Stomach (tissue), 9 donors: ENCODE results near the gene ORAI3. TPM values are rescaled to one million over a fixed set of nuclear protein-coding genes. Genes with fewer than 3 reads are reported as not detected.

Experiments used
- DNase-seq, 2 donors: peaks; one replicate each; pipeline versions ENCODE4 v3.0.0 to v3.0.0-alpha.2; 2013 to 2019
- H3K27ac ChIP-seq, 5 donors: fragments of 200-600 bp in 4 of 5; sonication (generic) in 4 of 5; one replicate each; pipeline ENCODE4 v1.5.1; 2013 to 2019; ENCODE audit warnings: mild to moderate bottlenecking in 1 of 5, moderate library complexity in 1 of 5
- H3K27me3 ChIP-seq, 3 donors: fragments of 200-600 bp; sonication (generic); one replicate each; pipeline ENCODE4 v1.5.1; 2017 to 2019; ENCODE audit warnings: mixed run types in 1 of 3
- H3K36me3 ChIP-seq, 4 donors: fragments of 200-600 bp; sonication (generic); 1 replicate in 3 of 4; 2 replicates in 1 of 4; pipeline ENCODE4 v1.5.1; 2016 to 2019
- H3K4me1 ChIP-seq, 4 donors: fragments of 200-600 bp; sonication (generic); one replicate each; pipeline ENCODE4 v1.5.1; 2016 to 2019
- H3K4me3 ChIP-seq, 4 donors: fragments of 200-600 bp; sonication (generic) in 3 of 4; one replicate each; pipeline ENCODE4 v1.5.1; 2016 to 2019; ENCODE audit warnings: mild to moderate bottlenecking in 1 of 4
- H3K9me3 ChIP-seq, 4 donors: fragments of 200-600 bp; sonication (generic); one replicate each; pipeline ENCODE4 v1.5.1; 2016 to 2019
- CTCF ChIP-seq, 7 experiments: fragments of 450-650 bp in 4 of 7; fragments of 200-600 bp in 3 of 7; sonication (generic) in 3 of 7; IDR thresholded peaks; one replicate each; pipeline ENCODE4 v1.5.1; 2016 to 2019; ENCODE audit warnings: antibody characterized with exemption in 7 of 7, control low read depth in 2 of 7, mild to moderate bottlenecking in 1 of 7
- EP300 ChIP-seq: sonication (generic); formaldehyde crosslinking; IDR thresholded peaks from one replicate; pipeline ENCODE4 v1.6.1; 2017; ENCODE audit warnings: antibody characterized with exemption
- POLR2A ChIP-seq, 4 donors: fragments of 450-650 bp; IDR thresholded peaks; one replicate each; pipeline ENCODE4 v1.6.1; 2016; ENCODE audit warnings: antibody characterized with exemption in 4 of 4, control low read depth in 2 of 4, mild to moderate bottlenecking in 1 of 4, moderate library complexity in 1 of 4
- POLR2AphosphoS5 ChIP-seq, 3 donors: sonication (generic); formaldehyde crosslinking; IDR thresholded peaks; one replicate each; pipeline ENCODE4 v1.6.1; 2016; ENCODE audit warnings: antibody characterized with exemption in 3 of 3
- WGBS, 5 donors: extraction: QIAGEN DNeasy Blood & Tissue Kit in 3 of 5; methylation state at CpG; one replicate each; pipeline versions ENCODE4 v1.1.5 to v1.1.7; 2013 to 2018; 5-methylcytosine and 5-hydroxymethylcytosine counted together
- intact Hi-C: fragments of 100-400 bp; cut with DNase I; formaldehyde crosslinking; loops from one replicate; pipeline ENCODE4 v1.15.1; 2023; ENCODE audit warnings: low total_unique reads
- polyA plus RNA-seq, 3 donors: library from polyadenylated mRNA; stranded (reverse); fragments of 200-250 nt; gene quantifications; one replicate each; pipeline ENCODE4 v1.2.3, GENCODE V29; 2013
- total RNA-seq, 5 donors: library from RNA; depleted of rRNA; stranded (reverse); fragments of >200 nt; gene quantifications; one replicate each; pipeline versions ENCODE4 v1.1.0 to v1.2.3, GENCODE V29; 2014 to 2016
- donor health status: healthy with polysubstance abuse.
- donor health status: Bipolar disorder and iron deficiency.
- donor health status: healthy.

Gene ORAI3
- total and polyA plus RNA-seq, 8 donors = 6.7 to 26.0 (median 10.5) TPM; not detected in 1

GRCh38 chr16:30979170-30980022 is 30.5 kb downstream of the ORAI3 start:
- Histone ChIP-seq H3K9me3 (no peaks in the 10 kb centered on the region), H3K27me3 (no peaks in the 10 kb centered on the region), H3K27ac (no peak overlapping the region), H3K4me3 (no peak overlapping the region), H3K36me3 (peaks cover 64 to 100% (median 100%) of the 10 kb centered on the region in 4 donors), H3K4me1 (no peaks in the 10 kb centered on the region)
- TF ChIP-seq CTCF (IDR thresholded peaks at IDR 0.05) = no peak
- TF ChIP-seq POLR2AphosphoS5 (IDR thresholded peaks at IDR 0.05) = no peak
- no peak for TF ChIP-seq EP300
- TF ChIP-seq POLR2A (IDR thresholded peaks at IDR 0.05) = no peak
- WGBS, 5 donors = 93 to 95% (median 94%) methylated on average over 36 to 62 of the region's 62 CpGs
- intact Hi-C loops = loop anchor here (5.0 kb wide), 1 partner anchor 463 kb away; the partner anchor contains the start of gene ZNF843
- no peak for DNase-seq

- TF ChIP-seq CTCF (IDR thresholded peaks at IDR 0.05) = no peak
- TF ChIP-seq EP300 = no peak
- TF ChIP-seq POLR2A (IDR thresholded peaks at IDR 0.05) = no peak
- no peak for TF ChIP-seq POLR2AphosphoS5 (IDR thresholded peaks at IDR 0.05)
- Histone ChIP-seq H3K9me3 (no peaks in the 10 kb centered on the region), H3K27me3 (no peaks in the 10 kb centered on the region), H3K4me1 (peaks cover under 1 to 5% (median 3%) of the 10 kb centered on the region in 4 donors), H3K27ac (no peak overlapping the region), H3K4me3 (no peak overlapping the region), H3K36me3 (peaks cover 59 to 99% (median 98%) of the 10 kb centered on the region in 4 donors)
- intact Hi-C loops = loop anchor here (5.0 kb wide), 1 partner anchor 462 kb away; the partner anchor contains the start of gene ZNF843
- DNase-seq = no peak
- WGBS, 5 donors = 89 to 95% (median 91%) methylated on average over 11 to 15 of the region's 15 CpGs
These were observed 31.1 kb downstream of the ORAI3 start for GRCh38 chr16:30980023-30980371.

GRCh38 chr16:30980434-30980833 is 31.6 kb downstream of the ORAI3 start:
- H3K4me3 ChIP-seq = no peak overlapping the region
- no peak for DNase-seq
- no peak overlapping the region for H3K27ac ChIP-seq
- H3K9me3 ChIP-seq = no peaks in the 10 kb centered on the region
- no peak for TF ChIP-seq CTCF (IDR thresholded peaks at IDR 0.05)
- no peak for TF ChIP-seq EP300
- TF ChIP-seq POLR2A (IDR thresholded peaks at IDR 0.05) = no peak
- TF ChIP-seq POLR2AphosphoS5 (IDR thresholded peaks at IDR 0.05) = no peak
- intact Hi-C loops = loop anchor here (5.0 kb wide), 1 partner anchor 462 kb away; the partner anchor contains the start of gene ZNF843
- 76 to 86% (median 83%) methylated on average over 21 to 29 of the region's 29 CpGs for WGBS, 5 donors
- no peaks in the 10 kb centered on the region for H3K27me3 ChIP-seq
- peaks cover 58 to 95% (median 94%) of the 10 kb centered on the region in 4 donors for H3K36me3 ChIP-seq
- H3K4me1 ChIP-seq = peaks cover 5 to 10% (median 8%) of the 10 kb centered on the region in 4 donors

GRCh38 chr16:30980959-30981358 is 32.1 kb downstream of the ORAI3 start:
- Histone ChIP-seq H3K27me3 (no peaks in the 10 kb centered on the region), H3K4me3 (no peak overlapping the region), H3K27ac (no peak overlapping the region), H3K9me3 (no peaks in the 10 kb centered on the region), H3K36me3 (peaks cover 57 to 89% (median 89%) of the 10 kb centered on the region in 4 donors), H3K4me1 (peaks cover 10 to 15% (median 13%) of the 10 kb centered on the region in 4 donors)
- TF ChIP-seq EP300 (no peak), POLR2AphosphoS5 (IDR thresholded peaks at IDR 0.05) (no peak), POLR2A (IDR thresholded peaks at IDR 0.05) (no peak), CTCF (IDR thresholded peaks at IDR 0.05) (no peak)
- 89 to 97% (median 96%) methylated on average over 14 of the region's 14 CpGs for WGBS, 5 donors
- intact Hi-C loops = loop anchor here (5.0 kb wide), 1 partner anchor 461 kb away; the partner anchor contains the start of gene ZNF843
- DNase-seq = no peak
